ENCODE measurements around the gene COL19A1.

COL19A1 gene

GRCh38 chr6:69901361-69901760 lies 35.0 kb downstream of the COL19A1 start:
- Histone ChIP-seq H3K4me1 (ENCODE audit: low read length) (no peaks in the 10 kb centered on the region), H4K20me1 (ENCODE audit: insufficient read depth, low read length) (no peaks in the 10 kb centered on the region), H3K27ac (ENCODE audit: low read length) (no peak overlapping the region), H3K27me3 (ENCODE audit: low read depth, low read length) (no peaks in the 10 kb centered on the region), H2AFZ (ENCODE audit: low read depth, low read length) (no peak overlapping the region), H3K4me3 (ENCODE audit: low read length) (no peak overlapping the region), H3K36me3 (replicated peaks; ENCODE audit: low read depth, low read length) (no peaks in the 10 kb centered on the region), H3K4me2 (ENCODE audit: low read length) (no peak overlapping the region), H3K79me2 (ENCODE audit: low read length) (no peaks in the 10 kb centered on the region), H3K9ac (ENCODE audit: low read length) (no peak overlapping the region), H3K9me3 (ENCODE audit: insufficient read depth, low read length) (no peaks in the 10 kb centered on the region)
- TF ChIP-seq CTCF (IDR thresholded peaks at IDR 0.05; ENCODE audit: low read depth, low read length) (no peak), EZH2phosphoT487 (IDR thresholded peaks at IDR 0.05; ENCODE audit: low read depth) (no peak)

GRCh38 chr6:69907981-69908498 lies 41.7 kb downstream of the COL19A1 start:
- H3K4me1 ChIP-seq (ENCODE audit: low read length), result peaks cover under 1% of the 10 kb centered on the region; the same call in 1 of the 2 replicates
- H3K27ac ChIP-seq (ENCODE audit: low read length), result no peak overlapping the region
- no peaks in the 10 kb centered on the region for H3K36me3 ChIP-seq (replicated peaks; ENCODE audit: low read depth, low read length)
- H4K20me1 ChIP-seq (ENCODE audit: insufficient read depth, low read length), result no peaks in the 10 kb centered on the region
- H3K9me3 ChIP-seq (ENCODE audit: insufficient read depth, low read length), result no peaks in the 10 kb centered on the region
- no peaks in the 10 kb centered on the region for H3K27me3 ChIP-seq (ENCODE audit: low read depth, low read length)
- no peak overlapping the region for H3K4me3 ChIP-seq (ENCODE audit: low read length)
- no peaks in the 10 kb centered on the region for H3K79me2 ChIP-seq (ENCODE audit: low read length)
- no peak overlapping the region for H3K4me2 ChIP-seq (ENCODE audit: low read length)
- H2AFZ ChIP-seq (ENCODE audit: low read depth, low read length), result no peak overlapping the region
- H3K9ac ChIP-seq (ENCODE audit: low read length), result no peak overlapping the region
- TF ChIP-seq CTCF (IDR thresholded peaks at IDR 0.05; ENCODE audit: low read depth, low read length) (no peak), EZH2phosphoT487 (IDR thresholded peaks at IDR 0.05; ENCODE audit: low read depth) (no peak)

- peaks cover 13% of the 10 kb centered on the region for H3K4me1 ChIP-seq (ENCODE audit: low read length)
- no peak for TF ChIP-seq EZH2phosphoT487 (IDR thresholded peaks at IDR 0.05; ENCODE audit: low read depth)
- TF ChIP-seq CTCF (IDR thresholded peaks at IDR 0.05; ENCODE audit: low read depth, low read length), result no peak
- H3K9ac ChIP-seq (ENCODE audit: low read length), result no peak overlapping the region
- H3K79me2 ChIP-seq (ENCODE audit: low read length), result no peaks in the 10 kb centered on the region
- no peak overlapping the region for H3K27ac ChIP-seq (ENCODE audit: low read length)
- no peaks in the 10 kb centered on the region for H4K20me1 ChIP-seq (ENCODE audit: insufficient read depth, low read length)
- H3K4me2 ChIP-seq (ENCODE audit: low read length), result no peak overlapping the region
- H3K36me3 ChIP-seq (replicated peaks; ENCODE audit: low read depth, low read length), result no peaks in the 10 kb centered on the region
- H2AFZ ChIP-seq (ENCODE audit: low read depth, low read length), result no peak overlapping the region
- no peak overlapping the region for H3K4me3 ChIP-seq (ENCODE audit: low read length)
- H3K9me3 ChIP-seq (ENCODE audit: insufficient read depth, low read length), result no peaks in the 10 kb centered on the region
- no peaks in the 10 kb centered on the region for H3K27me3 ChIP-seq (ENCODE audit: low read depth, low read length)
Measured at GRCh38 chr6:69913361-69913760, 47.0 kb downstream of the COL19A1 start.

GRCh38 chr6:69914015-69914485 lies 47.7 kb downstream of the COL19A1 start:
- H2AFZ ChIP-seq (ENCODE audit: low read depth, low read length), result no peak overlapping the region
- no peaks in the 10 kb centered on the region for H3K79me2 ChIP-seq (ENCODE audit: low read length)
- no peak overlapping the region for H3K4me3 ChIP-seq (ENCODE audit: low read length)

More at GRCh38 chr6:69914015-69914485, 47.7 kb downstream of the COL19A1 start:
- Histone ChIP-seq H3K4me2 (ENCODE audit: low read length) (no peak overlapping the region), H3K9me3 (ENCODE audit: insufficient read depth, low read length) (no peaks in the 10 kb centered on the region), H3K27me3 (ENCODE audit: low read depth, low read length) (no peaks in the 10 kb centered on the region), H4K20me1 (ENCODE audit: insufficient read depth, low read length) (no peaks in the 10 kb centered on the region), H3K27ac (ENCODE audit: low read length) (no peak overlapping the region), H3K36me3 (replicated peaks; ENCODE audit: low read depth, low read length) (no peaks in the 10 kb centered on the region), H3K4me1 (ENCODE audit: low read length) (peaks cover 13% of the 10 kb centered on the region), H3K9ac (ENCODE audit: low read length) (no peak overlapping the region)
- TF ChIP-seq CTCF (IDR thresholded peaks at IDR 0.05; ENCODE audit: low read depth, low read length), result no peak
- TF ChIP-seq EZH2phosphoT487 (IDR thresholded peaks at IDR 0.05; ENCODE audit: low read depth), result no peak

Measured in OCI-LY3 (cell line).